ENCODE measurements around the gene DYRK3. TPM values are rescaled to one million over a fixed set of nuclear protein-coding genes. Genes with fewer than 3 reads are reported as not detected.

The DYRK3 gene
- total RNA-seq, 1 experiment from 2014 or later: 7.1 TPM

GRCh38 chr1:206668351-206668750 is 33.0 kb downstream of the DYRK3 start:
- Histone ChIP-seq H4K20me1 (ENCODE audit: insufficient read depth) (no peaks in the 10 kb centered on the region), H3K4me2 (ENCODE audit: low read length) (no peak overlapping the region), H3K27me3 (ENCODE audit: insufficient read depth, low read length) (peaks cover 5% of the 10 kb centered on the region; the same call in 1 of the 2 replicates), H3K9me2 (ENCODE audit: insufficient read depth) (no peaks in the 10 kb centered on the region), H3K27ac (ENCODE audit: low read depth, low read length) (no peak overlapping the region), H3K79me2 (ENCODE audit: insufficient read depth, low read length) (no peaks in the 10 kb centered on the region), H3K4me1 (ENCODE audit: control insufficient read depth in 1 of 2, insufficient read depth in 2 of 2, low read length in 2 of 2) (no peaks in the 10 kb centered on the region), H3K9me3 (ENCODE audit: control insufficient read depth in 1 of 2, insufficient read depth in 1 of 2, low read depth in 1 of 2, low read length in 2 of 2) (no peaks in the 10 kb centered on the region), H3K4me3 (replicated peaks in 1 of 2; ENCODE audit: low read depth in 1 of 2, low read length in 2 of 2) (no peak overlapping the region), H3K9ac (ENCODE audit: low read length) (no peak overlapping the region), H3K36me3 (ENCODE audit: control insufficient read depth in 1 of 2, insufficient read depth in 2 of 2, low read length in 2 of 2) (no peaks in the 10 kb centered on the region), H2AFZ (ENCODE audit: low read depth, low read length, poor library complexity, severe bottlenecking) (no peak overlapping the region)
- TF ChIP-seq CBX3 (IDR thresholded peaks at IDR 0.05; ENCODE audit: low read depth) (no peak), ZBTB33 (IDR thresholded peaks at IDR 0.05; ENCODE audit: extremely low read depth, insufficient replicate concordance, low read length) (no peak), RAD21 (IDR thresholded peaks at IDR 0.05; ENCODE audit: low read depth) (no peak), CTCF (IDR thresholded peaks at IDR 0.05 in 2 of 3, conservative IDR thresholded peaks at IDR 0.05 in 1 of 3; ENCODE audit: borderline replicate concordance in 1 of 3, insufficient read depth in 1 of 3, low read depth in 2 of 3, low read length in 2 of 3) (no peak), JUND (IDR thresholded peaks at IDR 0.05) (no peak), POLR2A (IDR thresholded peaks at IDR 0.05; ENCODE audit: borderline replicate concordance, extremely low read depth, insufficient read depth, insufficient read length) (no peak), ZNF274 (IDR thresholded peaks at IDR 0.05; ENCODE audit: low read depth, low read length) (no peak), ELF1 (IDR thresholded peaks at IDR 0.05; ENCODE audit: borderline replicate concordance, low read depth) (no peak), EZH2phosphoT487 (IDR thresholded peaks at IDR 0.05; ENCODE audit: borderline replicate concordance) (no peak), FOSL1 (IDR thresholded peaks at IDR 0.05; ENCODE audit: low read depth) (no peak), ZFX (IDR thresholded peaks at IDR 0.05) (no peak), POLR2AphosphoS5 (IDR thresholded peaks at IDR 0.05; ENCODE audit: low read depth, low read length) (no peak), EZH2 (IDR thresholded peaks at IDR 0.05) (no peak), REST (IDR thresholded peaks at IDR 0.05; ENCODE audit: low read depth) (no peak), SP1 (IDR thresholded peaks at IDR 0.05; ENCODE audit: low read depth) (no peak), SRF (IDR thresholded peaks at IDR 0.05; ENCODE audit: low read depth) (no peak), YY1 (IDR thresholded peaks at IDR 0.05; ENCODE audit: extremely low read depth, insufficient replicate concordance, low read depth, low read length) (no peak), TCF7L2 (IDR thresholded peaks at IDR 0.05; ENCODE audit: borderline replicate concordance, extremely low read depth, insufficient read depth, insufficient read length) (no peak), SIN3A (IDR thresholded peaks at IDR 0.05; ENCODE audit: low read depth) (no peak)
- TF ChIP-seq, protein P1, sequence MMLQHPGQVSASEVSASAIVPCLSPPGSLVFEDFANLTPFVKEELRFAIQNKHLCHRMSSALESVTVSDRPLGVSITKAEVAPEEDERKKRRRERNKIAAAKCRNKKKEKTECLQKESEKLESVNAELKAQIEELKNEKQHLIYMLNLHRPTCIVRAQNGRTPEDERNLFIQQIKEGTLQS (IDR thresholded peaks at IDR 0.05): no peak
- RAD21 ChIA-PET (ENCODE audit: low non-redundant PET in 1 of 2, low total read pairs in 2 of 2, uncharacterized antibody in 2 of 2, unreplicated experiment in 2 of 2): no interaction called here
- POLR2A ChIA-PET: no interaction called here
- no TSS peak for BruUV-seq (replicated peaks)
- CTCF ChIA-PET: interaction anchor here (0.9 to 6.8 kb wide), 2 partner anchors 33 to 37 kb away, joined by 3 to 71 read pairs; partner anchors contain the start of gene DYRK3
- ATAC-seq (no peak), DNase-seq (ENCODE audit: low read depth, low spot score) (no peak)
- intact Hi-C loops (cut with micrococcal nuclease): no loop called here

All from HCT116 (cell line).